ELF-1 (cell line): ENCODE measurements around the gene PNLIPRP2.

ENCODE experiments used
- DNase-seq: peaks from one replicate; pipeline ENCODE4 v3.0.0-alpha.2; 2016; ENCODE audit warnings: low read depth, low spot score

The PNLIPRP2 gene

DNA sequence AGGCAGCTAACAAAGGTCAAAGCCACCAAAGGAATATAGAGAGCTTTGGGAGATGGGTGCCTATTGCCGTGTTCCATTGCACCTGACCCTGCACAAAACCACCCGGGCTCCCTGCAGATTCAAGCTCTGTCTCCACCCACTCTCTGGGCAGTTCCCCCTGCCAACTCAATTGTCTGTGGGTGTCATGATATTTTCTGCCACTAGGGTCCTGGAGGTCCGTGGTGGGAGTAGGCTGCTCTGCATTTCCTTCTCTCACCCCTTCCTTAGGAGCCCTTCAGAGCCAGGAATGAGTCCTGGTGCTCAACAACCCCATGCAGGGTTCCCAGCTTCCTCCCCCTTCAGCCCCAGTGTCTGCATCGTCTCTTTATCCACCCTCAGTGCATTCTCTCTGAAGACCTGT lies 34.1 kb downstream of the PNLIPRP2 start:
- DNase-seq: peak; percentile 46

GRCh38 chr10:116655568-116655967 lies 34.8 kb downstream of the PNLIPRP2 start:
- DNase-seq: no peak

DNA sequence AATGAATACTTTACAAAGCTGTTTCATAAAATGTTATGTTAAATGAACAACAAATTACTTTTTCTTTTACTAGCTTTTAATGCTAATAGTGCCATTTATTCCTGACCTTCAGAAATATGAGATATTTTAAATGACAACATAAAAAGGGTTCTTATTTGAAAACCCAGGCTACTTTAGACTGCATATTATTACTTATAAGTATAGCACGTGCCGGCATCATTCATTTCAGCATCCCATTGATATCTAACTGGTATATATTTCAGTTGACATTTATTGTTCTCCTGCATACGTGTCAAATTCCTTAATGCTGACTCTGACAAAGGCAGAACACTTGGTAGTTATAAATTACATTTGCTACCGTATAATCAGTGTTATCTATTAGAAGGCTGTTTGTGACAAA lies 35.3 kb downstream of the PNLIPRP2 start:
- no peak for DNase-seq

DNA sequence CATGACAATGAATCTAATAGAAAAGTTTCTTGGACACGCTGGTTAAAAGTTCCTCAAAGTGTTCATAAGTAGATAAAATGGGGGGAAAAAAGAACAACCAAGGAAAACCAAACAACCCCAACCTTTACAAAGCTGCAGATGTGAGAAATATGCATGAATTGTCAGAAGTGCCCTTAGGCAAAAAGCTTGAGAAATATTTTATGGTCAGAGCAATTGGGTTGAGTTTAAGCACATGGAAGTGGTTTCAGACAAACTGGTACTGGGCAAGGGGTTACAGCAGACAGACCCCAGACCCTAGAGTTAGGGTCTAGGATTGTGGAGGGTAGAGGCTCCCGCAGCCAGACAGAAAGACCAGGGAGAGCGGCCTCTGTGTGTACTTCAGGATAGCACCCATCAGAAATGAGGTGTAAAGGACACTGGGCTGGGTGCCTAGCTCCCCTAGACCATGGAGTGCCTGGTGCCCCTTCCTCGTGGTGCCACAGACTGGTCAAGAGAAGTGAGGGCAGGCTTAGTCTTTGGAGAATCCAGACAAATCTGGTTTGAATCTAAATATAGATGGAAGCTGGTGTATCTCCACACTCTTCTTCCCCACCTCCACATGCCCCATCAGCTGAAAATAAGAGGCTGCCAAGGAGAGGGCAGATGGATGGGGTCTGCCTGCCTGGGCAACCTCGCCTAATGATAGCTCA lies 37.3 kb downstream of the PNLIPRP2 start:
- no peak for DNase-seq

- no peak for DNase-seq
These were observed 38.4 kb downstream of the PNLIPRP2 start for GRCh38 chr10:116659049-116659670.

GRCh38 chr10:116660860-116661259 lies 40.1 kb downstream of the PNLIPRP2 start:
- DNase-seq: no peak

DNA sequence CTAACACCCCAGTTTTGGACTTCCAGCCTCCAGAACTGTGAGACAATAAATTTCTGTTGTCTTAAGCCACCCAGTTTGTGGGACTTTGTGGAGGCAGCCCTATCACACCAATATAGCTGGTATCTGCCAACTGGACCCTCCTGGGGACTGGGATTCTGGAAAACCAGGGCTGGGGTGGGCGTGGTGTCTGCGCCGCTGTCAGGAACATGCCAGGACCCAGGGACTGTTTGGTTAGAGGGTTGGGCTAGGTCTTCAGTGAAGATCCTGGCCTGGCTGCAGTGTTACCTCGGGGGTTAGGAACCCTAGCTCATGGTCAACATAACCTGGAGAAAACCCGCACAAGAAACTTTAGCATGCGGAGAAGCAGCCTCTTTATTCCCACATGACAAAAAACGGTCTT lies 42.6 kb downstream of the PNLIPRP2 start:
- DNase-seq: no peak

GRCh38 chr10:116664631-116665030 lies 43.9 kb downstream of the PNLIPRP2 start:
- DNase-seq: no peak

GRCh38 chr10:116665541-116666125 lies 44.9 kb downstream of the PNLIPRP2 start:
- DNase-seq: peak; percentile 24

DNA sequence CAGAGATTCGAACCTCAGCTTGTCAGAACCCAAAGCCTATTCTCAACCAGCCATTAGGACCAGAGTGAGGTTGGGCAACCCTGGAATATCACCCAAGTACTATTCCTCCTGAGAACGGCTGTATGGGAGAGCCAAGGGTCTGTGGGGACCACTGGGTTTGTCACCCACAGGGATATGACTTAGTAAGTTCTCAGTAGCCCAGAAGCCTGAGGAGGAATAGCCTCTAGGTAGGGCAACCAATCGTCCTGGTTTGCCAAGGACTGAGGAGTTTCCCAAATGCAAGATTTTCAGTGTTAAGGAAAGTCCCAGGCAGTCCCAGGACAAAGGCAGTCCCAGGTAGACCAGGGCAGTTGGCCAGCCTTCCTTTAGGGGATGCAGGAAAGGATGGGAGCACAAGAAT lies 46.7 kb downstream of the PNLIPRP2 start:
- no peak for DNase-seq

- DNase-seq: no peak
These were observed 47.3 kb downstream of the PNLIPRP2 start for GRCh38 chr10:116668018-116668417.

DNA sequence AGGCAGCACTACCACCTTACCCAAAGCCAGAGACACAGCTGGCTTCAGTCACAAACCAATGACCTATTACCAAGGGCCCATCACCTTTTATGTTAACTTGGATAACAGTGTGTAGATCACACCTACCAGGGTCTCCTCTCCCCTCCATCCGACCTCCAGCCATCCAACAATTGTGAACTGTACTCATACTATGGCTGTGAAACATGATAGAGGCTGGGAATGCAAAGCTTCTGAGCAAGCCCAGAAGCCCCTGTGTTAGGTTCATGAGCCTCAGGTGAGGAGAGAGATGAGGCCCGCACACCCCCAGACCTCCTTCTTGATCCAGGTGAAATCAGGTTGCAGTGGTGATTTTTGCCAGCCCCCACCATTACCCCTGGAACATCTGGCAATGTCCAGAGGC lies 47.7 kb downstream of the PNLIPRP2 start:
- no peak for DNase-seq

GRCh38 chr10:116669080-116669479 lies 48.3 kb downstream of the PNLIPRP2 start:
- no peak for DNase-seq

GRCh38 chr10:116669832-116670644 lies 49.3 kb downstream of the PNLIPRP2 start:
- DNase-seq: peak; percentile 82

DNA sequence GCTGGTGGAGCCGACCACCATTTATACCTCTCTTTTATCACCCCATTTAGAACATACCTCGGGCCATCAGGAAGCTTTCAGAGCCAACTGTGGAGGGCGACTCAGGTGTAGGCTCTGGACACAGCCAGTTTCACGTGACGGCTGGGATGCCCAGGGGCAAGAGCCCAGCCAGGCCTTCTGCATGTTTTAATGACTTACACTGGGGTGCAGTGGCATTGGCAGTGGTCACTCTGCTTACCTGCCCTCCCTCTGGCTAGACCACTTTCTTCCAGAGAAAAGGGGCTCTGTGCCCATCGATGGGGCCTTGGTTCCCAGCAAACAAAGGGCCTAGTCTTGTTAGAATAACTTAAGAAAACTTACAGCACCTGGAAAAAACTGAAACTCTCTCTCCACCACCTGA lies 50.0 kb downstream of the PNLIPRP2 start:
- no peak for DNase-seq

DNA sequence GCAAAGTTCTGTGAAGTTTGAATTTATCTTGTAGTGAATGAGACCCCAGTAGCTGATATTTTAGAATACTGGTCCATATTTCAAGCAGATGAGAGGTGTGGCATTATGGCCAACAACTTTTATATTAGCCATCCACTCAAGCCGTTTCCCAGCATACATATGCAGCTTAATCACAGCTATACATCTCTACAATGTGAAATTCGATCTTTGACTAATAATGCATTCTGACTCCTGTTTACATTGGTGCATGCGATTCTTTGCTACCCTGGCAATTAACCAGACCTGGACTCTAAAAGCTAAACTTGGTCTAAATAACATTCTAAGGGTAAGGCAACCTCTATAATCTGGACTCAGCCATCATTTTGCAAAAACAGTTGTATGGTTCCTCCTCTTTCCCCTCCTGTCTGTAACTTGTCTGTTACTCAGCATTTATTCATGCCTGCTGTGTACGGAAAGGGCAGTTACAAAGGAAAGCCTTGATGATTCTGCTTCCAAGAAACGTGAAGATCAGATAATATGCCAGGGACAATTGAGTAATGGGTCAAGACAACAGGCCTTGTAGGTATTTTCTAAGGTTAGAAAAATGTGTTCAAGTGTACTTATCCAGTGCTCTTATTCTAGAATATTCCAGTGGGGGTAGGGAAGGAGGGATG lies 50.6 kb downstream of the PNLIPRP2 start:
- DNase-seq: no peak

DNA sequence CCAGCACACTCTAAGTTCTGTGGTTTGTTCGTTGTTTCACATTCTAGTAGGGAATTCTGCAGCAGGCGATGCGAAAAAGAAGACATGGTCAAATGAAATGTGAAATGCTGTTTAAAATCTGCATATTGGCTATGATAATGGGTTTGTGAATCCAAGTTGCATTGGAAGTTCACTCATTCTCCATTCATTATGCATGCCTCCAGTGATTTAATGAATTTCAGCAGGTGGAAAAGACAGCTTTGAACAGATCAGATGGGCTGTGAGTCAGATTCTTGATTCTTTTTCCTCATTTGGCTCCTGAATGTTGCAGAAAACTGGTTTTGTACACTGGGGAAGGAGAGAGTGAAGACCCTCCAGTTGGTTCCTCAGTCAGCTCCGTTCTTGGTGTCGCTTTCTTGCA lies 52.1 kb downstream of the PNLIPRP2 start:
- no peak for DNase-seq

- no peak for DNase-seq
These were observed 53.1 kb downstream of the PNLIPRP2 start for GRCh38 chr10:116673866-116674265.

GRCh38 chr10:116674901-116675423 lies 54.2 kb downstream of the PNLIPRP2 start:
- DNase-seq: no peak

GRCh38 chr10:116676118-116676517 lies 55.4 kb downstream of the PNLIPRP2 start:
- no peak for DNase-seq

- DNase-seq: no peak
These were observed 55.9 kb downstream of the PNLIPRP2 start for GRCh38 chr10:116676633-116677032.

DNA sequence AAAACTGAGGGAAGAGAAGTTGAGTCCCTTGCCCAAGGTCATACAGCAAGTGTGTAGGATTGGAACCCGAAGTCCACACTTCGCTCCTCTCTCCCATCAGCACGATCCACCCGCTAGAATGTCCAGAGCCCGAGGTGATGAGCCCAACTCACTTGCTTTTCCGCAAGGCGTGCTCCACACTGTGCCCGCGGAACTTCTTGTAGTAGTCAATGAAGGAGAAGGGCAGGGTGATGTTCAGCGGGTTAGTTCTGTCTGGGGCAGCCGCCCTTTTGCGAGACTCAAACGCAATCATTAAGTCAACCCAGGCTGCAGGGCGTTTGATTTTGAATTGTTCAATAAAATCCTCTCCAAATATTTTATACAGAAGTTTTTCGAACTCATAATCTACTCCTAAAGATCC lies 58.6 kb downstream of the PNLIPRP2 start:
- no peak for DNase-seq
